IMR-90 (cell line): ENCODE data around the gene FUT2. TPM values are rescaled to one million over a fixed set of nuclear protein-coding genes. Genes with fewer than 3 reads are reported as not detected.

Experiments
- ATAC-seq: fragments of 200-7000 bp; cut with Tn5 transposase; 2 replicates; pipeline ENCODE4 v1.9.1; 2020; ENCODE audit warnings: low read depth, mild to moderate bottlenecking, moderate library complexity
- BruUV-seq: library from RNA; stranded (reverse); fragments of 400-500 nt; replicated peaks from 2 replicates; lab custom pipeline; 2021; lab: Mats Ljungman, UMichigan
- CTCF ChIA-PET: fragments of 300-600 bp; formaldehyde crosslinking; extraction: SDS; loops from one replicate; lab custom pipeline; 2021; ENCODE audit warnings: antibody characterized with exemption; lab: Yijun Ruan, JAX
- POLR2A ChIA-PET: fragments of 300-600 bp; sonication (Branson Sonifier 250); formaldehyde crosslinking; loops from one replicate; lab custom pipeline; 2022; ENCODE audit warnings: antibody characterized with exemption; ENCODE audit not compliant: unreplicated experiment; lab: Charles Lee
- DNase-seq: peaks from one replicate; pipeline ENCODE4 v3.0.0; 2013
- H2AFZ ChIP-seq: replicated peaks from 2 replicates; pipeline ENCODE3; 2013; ENCODE audit warnings: low read length, mild to moderate bottlenecking; ENCODE audit not compliant: poor library complexity
- H2AK5ac ChIP-seq: 2 replicates; pipeline ENCODE4 v1.6.1; 2013; ENCODE audit warnings: low read depth, low read length, inconsistent platforms
- H2AK9ac ChIP-seq: replicated peaks from 2 replicates; pipeline ENCODE3; 2013; ENCODE audit warnings: mild to moderate bottlenecking, low read depth, low read length, moderate library complexity; ENCODE audit not compliant: poor library complexity
- H2BK120ac ChIP-seq: 2 replicates; pipeline ENCODE4 v1.6.1; 2013; ENCODE audit warnings: low read depth, low read length, inconsistent platforms
- H2BK15ac ChIP-seq: 3 replicates; pipeline ENCODE4 v1.6.1; 2013; ENCODE audit warnings: low read depth, low read length, inconsistent platforms
- H2BK20ac ChIP-seq: 2 replicates; pipeline ENCODE4 v1.6.1; 2013; ENCODE audit warnings: low read depth, mild to moderate bottlenecking, inconsistent platforms, low read length, moderate library complexity
- H2BK5ac ChIP-seq: 2 replicates; pipeline ENCODE4 v1.6.1; 2013; ENCODE audit warnings: mild to moderate bottlenecking, low read depth, low read length, inconsistent platforms; ENCODE audit not compliant: poor library complexity, severe bottlenecking
- H3K14ac ChIP-seq: replicated peaks from 2 replicates; pipeline ENCODE4 v1.6.1; 2013; ENCODE audit warnings: low read depth, low read length, inconsistent platforms
- H3K18ac ChIP-seq: 2 replicates; pipeline ENCODE4 v1.6.1; 2013; ENCODE audit warnings: low read depth, low read length, control low read depth
- H3K23ac ChIP-seq: 2 replicates; pipeline ENCODE4 v1.6.1; 2013; ENCODE audit warnings: low read depth, low read length, inconsistent platforms
- H3K27ac ChIP-seq: 2 replicates; pipeline ENCODE4 v1.5.1; 2013; ENCODE audit warnings: mild to moderate bottlenecking, control low read depth, low read length; ENCODE audit not compliant: insufficient read depth
- H3K27me3 ChIP-seq: 2 replicates; pipeline ENCODE4 v1.6.1; 2013; ENCODE audit warnings: low read length; ENCODE audit not compliant: control insufficient read depth, insufficient read depth
- H3K36me3 ChIP-seq: 2 replicates; pipeline ENCODE4 v1.6.1; 2013; ENCODE audit warnings: low read length, mixed read lengths; ENCODE audit not compliant: control insufficient read depth, insufficient read depth
- H3K4ac ChIP-seq: 2 replicates; pipeline ENCODE4 v1.6.1; 2013; ENCODE audit warnings: low read depth, low read length, inconsistent platforms
- H3K4me1 ChIP-seq: 2 replicates; pipeline ENCODE4 v1.6.1; 2013; ENCODE audit warnings: low read length, mixed read lengths; ENCODE audit not compliant: control insufficient read depth, insufficient read depth
- H3K4me2 ChIP-seq: 2 replicates; pipeline ENCODE4 v1.6.1; 2013; ENCODE audit warnings: low read depth, mild to moderate bottlenecking, control low read depth, low read length, moderate library complexity
- H3K4me3 ChIP-seq: 2 replicates; pipeline ENCODE4 v1.5.1; 2013; ENCODE audit warnings: low read depth, mild to moderate bottlenecking, control low read depth, low read length, moderate library complexity; ENCODE audit not compliant: insufficient read depth
- H3K56ac ChIP-seq: 2 replicates; pipeline ENCODE4 v1.6.1; 2013; ENCODE audit warnings: low read length, inconsistent platforms; ENCODE audit not compliant: insufficient read depth; ENCODE audit errors: extremely low read depth
- H3K79me1 ChIP-seq, 2 experiments: 2 replicates each; pipeline ENCODE4 v1.6.1; 2013; ENCODE audit warnings: low read length in 2 of 2, inconsistent platforms in 1 of 2, low read depth in 1 of 2
- H3K9ac ChIP-seq: 2 replicates; pipeline ENCODE4 v1.6.1; 2013; ENCODE audit warnings: low read depth, low read length, control low read depth
- H3K9me1 ChIP-seq: 2 replicates; pipeline ENCODE4 v1.6.1; 2013; ENCODE audit warnings: low read length, inconsistent platforms; ENCODE audit not compliant: insufficient read depth
- H3K9me3 ChIP-seq: 2 replicates; pipeline ENCODE4 v1.6.1; 2013; ENCODE audit warnings: low read length; ENCODE audit not compliant: control insufficient read depth, insufficient read depth
- H4K20me1 ChIP-seq: 2 replicates; pipeline ENCODE4 v1.6.1; 2013; ENCODE audit warnings: low read length, inconsistent platforms; ENCODE audit not compliant: insufficient read depth
- H4K5ac ChIP-seq: 2 replicates; pipeline ENCODE4 v1.6.1; 2013; ENCODE audit warnings: mild to moderate bottlenecking, low read depth, low read length, control low read depth
- H4K8ac ChIP-seq, 2 experiments: 2 replicates each; pipeline ENCODE4 v1.6.1; 2013; ENCODE audit warnings: low read depth in 2 of 2, low read length in 2 of 2, control low read depth in 1 of 2, inconsistent platforms in 1 of 2
- H4K91ac ChIP-seq: 2 replicates; pipeline ENCODE4 v1.6.1; 2013; ENCODE audit warnings: low read depth, low read length, inconsistent platforms; ENCODE audit not compliant: insufficient read depth
- BHLHE40 ChIP-seq: fragments of 150-350 bp; IDR thresholded peaks from 2 replicates; pipeline ENCODE4 v1.6.1; 2016; ENCODE audit warnings: mild to moderate bottlenecking, low read depth, low read length
- CEBPB ChIP-seq: IDR thresholded peaks from 2 replicates; pipeline ENCODE4 v1.6.1; 2012; ENCODE audit warnings: low read depth, low read length, improper control_type of control experiment
- CHD1 ChIP-seq: IDR thresholded peaks from 2 replicates; pipeline ENCODE4 v1.6.1; 2012; ENCODE audit warnings: low read depth, low read length, improper control_type of control experiment
- FOS ChIP-seq: fragments of 150-350 bp; IDR thresholded peaks from 2 replicates; pipeline ENCODE4 v1.6.1; 2016; ENCODE audit warnings: low read depth, low read length
- MXI1 ChIP-seq: IDR thresholded peaks from 2 replicates; pipeline ENCODE4 v1.6.1; 2012; ENCODE audit warnings: low read depth, mild to moderate bottlenecking, low read length, moderate library complexity, borderline replicate concordance
- NFE2L2 ChIP-seq: fragments of 150-350 bp; IDR thresholded peaks from 2 replicates; pipeline ENCODE4 v1.6.1; 2016; ENCODE audit warnings: low read depth, mild to moderate bottlenecking, low read length
- RFX5 ChIP-seq: IDR thresholded peaks from 2 replicates; pipeline ENCODE4 v1.8.0; 2012; ENCODE audit warnings: low read depth, mild to moderate bottlenecking, low read length, moderate library complexity
- SMC3 ChIP-seq: fragments of 150-350 bp; IDR thresholded peaks from 2 replicates; pipeline ENCODE4 v1.6.1; 2016; ENCODE audit warnings: low read depth, mild to moderate bottlenecking, antibody characterized with exemption, low read length, moderate library complexity
- WGBS, 2 experiments: methylation state at CpG; one replicate each; pipeline versions ENCODE4 v1.1.5 to v1.1.7; 2013; ENCODE audit warnings: missing lambda C conversion rate in 2 of 2; ENCODE audit not compliant: insufficient read length in 1 of 2; ENCODE audit errors: extremely low coverage in 2 of 2; 5-methylcytosine and 5-hydroxymethylcytosine counted together
- dilution Hi-C: fragments of 300-500 bp; cut with HindIII; formaldehyde crosslinking; loops from one replicate; pipeline ENCODE4 v1.14.3; 2018; ENCODE audit warnings: low sequenced_read_pairs; ENCODE audit not compliant: unreplicated experiment
- in situ Hi-C: fragments of 300-500 bp; cut with MboI; formaldehyde crosslinking; loops from 3 replicates; pipeline ENCODE4 v1.14.3; 2019; ENCODE audit warnings: low sequenced_read_pairs, inconsistent platforms, mixed read lengths
- intact Hi-C: fragments of 100-400 bp; cut with micrococcal nuclease; formaldehyde crosslinking; loops from 2 replicates; pipeline ENCODE4 v1.10.0; 2022
- polyA plus RNA-seq, 3 experiments: library from polyadenylated mRNA; depleted of rRNA; stranded (reverse); fragments of >200 nt; gene quantifications; 2 replicates each; pipeline ENCODE4 v1.2.3, GENCODE V29; 2012; ENCODE audit warnings: low replicate concordance in 1 of 3
- total RNA-seq: library from RNA; depleted of rRNA; stranded (reverse); fragments of >200 nt; gene quantifications from 2 replicates; pipeline ENCODE4 v1.2.3, GENCODE V29; 2012
- TF ChIP-seq, protein P1 (sequence below): conservative IDR thresholded peaks from 2 replicates; pipeline ENCODE4 v1.5.1; 2012; ENCODE audit warnings: mild to moderate bottlenecking, low read depth, low read length, improper control_type of control experiment
- TF ChIP-seq, protein P2 (sequence below): fragments of 150-350 bp; IDR thresholded peaks from 2 replicates; pipeline ENCODE4 v1.6.1; 2017; ENCODE audit warnings: mild to moderate bottlenecking, antibody characterized with exemption, low read length, low read depth
- TF ChIP-seq, protein P3 (sequence below): fragments of 150-350 bp; IDR thresholded peaks from 2 replicates; pipeline ENCODE4 v1.6.1; 2016; ENCODE audit warnings: low read depth, mild to moderate bottlenecking, low read length, moderate library complexity, borderline replicate concordance

The FUT2 gene
- total and polyA plus RNA-seq, 2 of the 4 experiments (the other 2 are of a cell fraction), result not detected

- CTCF ChIA-PET, result interaction anchor here (1.5 kb wide), 1 partner anchor 39 kb away, joined by 3 read pairs; no protein-coding TSS in a partner anchor
- Histone ChIP-seq H4K20me1 (no peaks in the 10 kb centered on the region), H3K4me3 (peak overlapping the region; percentile 52), H2BK5ac (peak overlapping the region; percentile 46), H2AK5ac (peak overlapping the region; percentile 97), H3K4ac (peak overlapping the region; percentile 78), H3K9ac (peak overlapping the region; percentile 77), H3K36me3 (no peaks in the 10 kb centered on the region), H3K27ac (peak overlapping the region; percentile 86), H3K9me3 (no peaks in the 10 kb centered on the region), H3K9me1 (peaks cover 7% of the 10 kb centered on the region; the same call in 1 of the 2 replicates), H3K79me1 (peaks cover 6 to 32% of the 10 kb centered on the region in 2 experiments; a peak in 3 of 4 replicates), H4K5ac (peak overlapping the region; percentile 27), H4K91ac (peak overlapping the region; percentile 70), H3K56ac (peak overlapping the region; percentile 66), H3K4me1 (peaks cover 15% of the 10 kb centered on the region), H2BK15ac (peak overlapping the region; percentile 92; the same call in 1 of the 3 replicates), H2BK120ac (peak overlapping the region; percentile 62), H3K4me2 (peak overlapping the region; percentile 87), H3K14ac (peak overlapping the region; percentile 73), H3K18ac (peak overlapping the region; percentile 18), H3K27me3 (no peaks in the 10 kb centered on the region), H2BK20ac (no peak overlapping the region), H2AFZ (peak overlapping the region; percentile 85), H2AK9ac (peak overlapping the region; percentile 87), H3K23ac (peak overlapping the region; percentile 34), H4K8ac (peak overlapping the region; percentile 92 to 99)
- no peak for ATAC-seq
- intact Hi-C loops, result loop anchor here (2.0 kb wide), 1 partner anchor 40 kb away; no protein-coding TSS in a partner anchor
- no TSS peak for BruUV-seq
- WGBS, 2 experiments, result 67% methylated on average over 9 of the region's 26 CpGs; no CpG with 5 or more reads in 1 of the 2 experiments
- dilution Hi-C loops, result no loop called here
- POLR2A ChIA-PET, result no interaction called here
- in situ Hi-C loops, result no loop called here
- no peak for TF ChIP-seq BHLHE40
- no peak for TF ChIP-seq CEBPB
- no peak for TF ChIP-seq MXI1
- no peak for TF ChIP-seq NFE2L2
- no peak for TF ChIP-seq SMC3
- TF ChIP-seq, protein P1, sequence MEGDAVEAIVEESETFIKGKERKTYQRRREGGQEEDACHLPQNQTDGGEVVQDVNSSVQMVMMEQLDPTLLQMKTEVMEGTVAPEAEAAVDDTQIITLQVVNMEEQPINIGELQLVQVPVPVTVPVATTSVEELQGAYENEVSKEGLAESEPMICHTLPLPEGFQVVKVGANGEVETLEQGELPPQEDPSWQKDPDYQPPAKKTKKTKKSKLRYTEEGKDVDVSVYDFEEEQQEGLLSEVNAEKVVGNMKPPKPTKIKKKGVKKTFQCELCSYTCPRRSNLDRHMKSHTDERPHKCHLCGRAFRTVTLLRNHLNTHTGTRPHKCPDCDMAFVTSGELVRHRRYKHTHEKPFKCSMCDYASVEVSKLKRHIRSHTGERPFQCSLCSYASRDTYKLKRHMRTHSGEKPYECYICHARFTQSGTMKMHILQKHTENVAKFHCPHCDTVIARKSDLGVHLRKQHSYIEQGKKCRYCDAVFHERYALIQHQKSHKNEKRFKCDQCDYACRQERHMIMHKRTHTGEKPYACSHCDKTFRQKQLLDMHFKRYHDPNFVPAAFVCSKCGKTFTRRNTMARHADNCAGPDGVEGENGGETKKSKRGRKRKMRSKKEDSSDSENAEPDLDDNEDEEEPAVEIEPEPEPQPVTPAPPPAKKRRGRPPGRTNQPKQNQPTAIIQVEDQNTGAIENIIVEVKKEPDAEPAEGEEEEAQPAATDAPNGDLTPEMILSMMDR, result no peak
- no peak for TF ChIP-seq FOS
- no peak for TF ChIP-seq CHD1
- TF ChIP-seq RFX5, result no peak
- TF ChIP-seq, protein P2, sequence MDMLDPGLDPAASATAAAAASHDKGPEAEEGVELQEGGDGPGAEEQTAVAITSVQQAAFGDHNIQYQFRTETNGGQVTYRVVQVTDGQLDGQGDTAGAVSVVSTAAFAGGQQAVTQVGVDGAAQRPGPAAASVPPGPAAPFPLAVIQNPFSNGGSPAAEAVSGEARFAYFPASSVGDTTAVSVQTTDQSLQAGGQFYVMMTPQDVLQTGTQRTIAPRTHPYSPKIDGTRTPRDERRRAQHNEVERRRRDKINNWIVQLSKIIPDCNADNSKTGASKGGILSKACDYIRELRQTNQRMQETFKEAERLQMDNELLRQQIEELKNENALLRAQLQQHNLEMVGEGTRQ, result no peak
- TF ChIP-seq, protein P3, sequence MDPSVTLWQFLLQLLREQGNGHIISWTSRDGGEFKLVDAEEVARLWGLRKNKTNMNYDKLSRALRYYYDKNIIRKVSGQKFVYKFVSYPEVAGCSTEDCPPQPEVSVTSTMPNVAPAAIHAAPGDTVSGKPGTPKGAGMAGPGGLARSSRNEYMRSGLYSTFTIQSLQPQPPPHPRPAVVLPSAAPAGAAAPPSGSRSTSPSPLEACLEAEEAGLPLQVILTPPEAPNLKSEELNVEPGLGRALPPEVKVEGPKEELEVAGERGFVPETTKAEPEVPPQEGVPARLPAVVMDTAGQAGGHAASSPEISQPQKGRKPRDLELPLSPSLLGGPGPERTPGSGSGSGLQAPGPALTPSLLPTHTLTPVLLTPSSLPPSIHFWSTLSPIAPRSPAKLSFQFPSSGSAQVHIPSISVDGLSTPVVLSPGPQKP, result no peak
- no peak for DNase-seq
These were observed 19.2 kb downstream of the FUT2 start for GRCh38 chr19:48714759-48715675.
